HG02763 (cell line): Measurements from ENCODE around the gene STS.

ENCODE experiments used
- ATAC-seq: cut with Tn5 transposase; IDR thresholded peaks from one replicate; pipeline ENCODE4 v1.9.1; 2021; ENCODE audit warnings: mild to moderate bottlenecking, moderate library complexity; ENCODE audit not compliant: unreplicated experiment

The STS gene

DNA sequence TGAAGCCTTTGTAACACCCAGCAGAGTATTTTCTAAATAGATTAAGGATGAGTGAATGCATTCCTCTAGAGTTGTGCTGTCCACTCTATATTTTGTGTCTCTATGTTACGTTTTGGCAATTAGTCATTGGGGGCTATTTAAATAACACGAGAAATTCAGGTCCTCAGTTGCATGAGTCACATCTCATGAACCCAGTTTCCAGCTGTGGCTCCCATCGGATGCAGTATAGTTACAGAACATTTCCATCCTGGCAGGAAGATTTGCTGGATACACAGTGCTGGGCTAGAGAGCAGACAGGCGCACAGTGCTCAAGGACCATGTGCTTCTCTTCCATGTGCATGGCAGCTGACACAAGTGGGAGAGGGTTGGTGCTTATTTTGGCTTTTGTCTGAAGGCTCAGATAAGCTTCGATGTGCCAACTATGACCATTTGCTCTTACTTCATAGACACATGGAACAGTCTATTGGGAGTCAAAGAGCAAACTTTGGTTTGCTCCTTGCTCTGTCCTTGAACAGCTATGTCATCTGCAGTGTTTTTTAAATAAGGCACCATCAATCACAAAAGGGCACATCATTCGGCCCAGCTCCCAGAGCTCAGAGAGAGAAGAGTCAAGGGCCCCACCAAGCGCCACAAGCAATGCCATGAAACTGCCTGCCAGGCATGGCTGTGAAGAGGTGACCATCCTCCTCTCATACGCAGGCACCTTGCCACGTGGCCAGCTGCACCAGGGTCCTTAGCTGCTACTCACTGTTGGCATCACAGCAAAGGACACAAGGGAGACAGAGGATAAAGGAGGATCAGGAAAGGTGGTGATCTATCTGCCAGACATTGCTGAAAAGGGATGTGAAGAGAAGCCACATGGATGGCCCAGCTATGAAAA is 8.1 kb upstream of the STS start:
- no peak for ATAC-seq

DNA sequence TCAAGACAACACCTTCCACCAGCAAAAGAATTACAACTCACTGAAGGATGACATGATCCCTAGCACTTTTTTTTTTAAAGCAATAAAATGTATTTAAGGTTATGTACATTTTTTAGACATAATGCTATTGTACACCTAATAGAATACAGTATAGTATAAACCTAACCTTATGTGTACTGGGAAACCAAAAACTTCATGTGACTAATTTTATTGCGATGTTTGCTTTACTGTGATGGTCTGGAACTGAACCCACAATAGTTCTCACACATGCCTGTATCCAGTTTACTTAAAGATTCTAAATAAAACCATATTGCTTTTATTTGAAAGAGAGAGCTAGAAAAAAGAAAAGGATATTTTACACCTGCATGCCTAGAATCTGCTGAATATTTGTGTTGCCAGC is 4.4 kb upstream of the STS start:
- no peak for ATAC-seq

DNA sequence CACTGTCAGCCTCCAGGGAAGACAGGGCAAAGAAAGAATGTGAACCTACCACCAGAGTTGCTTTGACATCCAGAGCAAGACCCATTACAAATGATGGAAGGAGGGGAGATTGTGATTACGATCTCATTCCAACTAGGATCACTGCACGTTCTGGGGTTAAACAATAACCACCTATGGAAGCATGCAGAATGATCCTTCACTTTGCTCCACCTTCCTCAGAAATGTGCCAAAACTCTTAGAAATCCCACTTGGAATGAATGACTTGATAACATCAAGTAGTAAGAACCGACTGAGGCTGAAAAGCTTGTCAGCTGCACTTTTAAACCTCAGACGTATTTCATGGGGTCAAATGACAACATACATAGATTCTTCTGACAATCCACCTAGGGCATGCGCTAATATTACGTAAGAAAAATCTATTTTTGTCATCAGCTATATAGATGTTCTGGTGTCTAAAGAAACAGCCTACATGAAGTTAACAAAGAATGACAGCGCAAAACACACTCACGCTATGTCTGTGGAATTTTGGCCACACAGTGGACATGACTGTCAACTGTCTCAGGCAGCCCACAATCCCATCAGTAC is 3.5 kb upstream of the STS start:
- no peak for ATAC-seq

GRCh38 chrX:7145454-7145853 is 2.1 kb upstream of the STS start:
- ATAC-seq, result no peak

- ATAC-seq, result no peak
Measured at GRCh38 chrX:7146020-7146702, 1.4 kb upstream of the STS start.

- peak; percentile 10 for ATAC-seq
Measured at GRCh38 chrX:7146703-7147412, 654 bp upstream of the STS start.

GRCh38 chrX:7147978-7148854 is 704 bp downstream of the STS start, which contains the start of gene PUDP:
Gene PUDP (minus strand): TSS chrX:7148153. CDS start chrX:7148113, 40 bp downstream.
- peak; percentile 76 for ATAC-seq

DNA sequence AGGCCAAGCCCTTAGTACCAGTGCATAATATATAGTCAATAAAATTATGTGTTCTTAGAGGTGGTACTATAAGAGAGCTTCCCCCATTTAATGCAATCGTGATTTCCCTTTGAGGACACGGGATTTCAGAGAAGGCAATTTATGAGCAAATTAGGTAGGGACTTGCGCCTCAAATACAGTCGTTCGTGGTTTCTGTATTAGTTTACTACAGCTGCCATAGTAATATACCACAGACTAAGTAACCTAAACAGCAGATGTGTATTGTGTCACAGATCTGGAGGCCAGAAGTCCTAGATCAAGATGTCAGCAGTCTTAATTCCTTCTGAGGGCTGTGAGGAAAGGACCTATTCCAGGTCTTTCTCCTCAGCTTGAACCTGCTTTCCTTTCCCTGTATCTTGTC is 1.9 kb downstream of the STS start:
- no peak for ATAC-seq

DNA sequence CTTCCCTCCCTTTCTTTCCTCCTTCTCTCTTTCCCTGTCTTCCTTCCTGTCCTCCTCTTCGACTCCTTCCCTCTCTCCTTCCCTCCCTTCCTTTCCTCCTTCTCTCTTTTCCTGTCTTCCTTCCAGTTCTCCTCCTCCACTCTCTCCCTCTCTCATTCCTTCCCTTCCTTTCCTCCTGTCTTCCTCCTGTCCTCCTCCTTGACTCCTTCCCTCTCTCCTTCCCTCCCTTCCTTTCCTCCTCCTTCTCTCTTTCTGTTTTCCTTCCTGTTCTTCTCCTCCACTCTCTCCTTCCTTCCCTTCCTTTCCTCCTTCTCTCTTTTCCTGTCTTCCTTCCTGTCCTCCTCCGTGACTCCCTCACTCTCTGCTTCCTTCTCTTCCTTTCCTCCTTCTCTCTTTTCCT is 5.7 kb downstream of the STS start:
- no peak for ATAC-seq

DNA sequence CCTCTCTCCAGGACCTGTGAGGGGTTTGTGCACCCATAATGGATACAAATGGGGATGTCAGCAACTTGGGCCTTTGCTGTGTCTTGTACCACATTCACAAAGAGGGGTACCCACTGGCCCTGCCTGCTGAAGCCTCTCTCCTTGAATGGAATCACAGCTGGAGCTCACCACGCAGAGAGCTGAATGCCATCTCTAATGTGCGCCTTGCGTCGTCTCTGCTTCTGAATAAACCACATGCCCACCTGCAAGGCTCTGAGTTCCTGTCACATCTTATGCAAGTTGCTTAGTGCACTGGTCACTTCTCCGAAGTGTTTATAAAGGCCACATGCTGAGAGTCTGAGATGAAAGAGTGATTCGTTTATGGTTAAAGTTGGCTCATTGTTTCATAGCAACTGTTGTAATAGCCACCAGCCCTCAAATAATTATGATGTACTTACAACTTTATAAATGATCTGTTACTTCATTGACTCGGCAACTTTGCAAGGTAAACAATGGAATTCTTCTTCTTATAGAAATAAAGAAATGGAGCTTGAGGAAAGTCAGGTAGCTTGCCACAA is 6.6 kb downstream of the STS start:
- no peak for ATAC-seq

GRCh38 chrX:7155163-7155562 is 7.7 kb downstream of the STS start:
- no peak for ATAC-seq

DNA sequence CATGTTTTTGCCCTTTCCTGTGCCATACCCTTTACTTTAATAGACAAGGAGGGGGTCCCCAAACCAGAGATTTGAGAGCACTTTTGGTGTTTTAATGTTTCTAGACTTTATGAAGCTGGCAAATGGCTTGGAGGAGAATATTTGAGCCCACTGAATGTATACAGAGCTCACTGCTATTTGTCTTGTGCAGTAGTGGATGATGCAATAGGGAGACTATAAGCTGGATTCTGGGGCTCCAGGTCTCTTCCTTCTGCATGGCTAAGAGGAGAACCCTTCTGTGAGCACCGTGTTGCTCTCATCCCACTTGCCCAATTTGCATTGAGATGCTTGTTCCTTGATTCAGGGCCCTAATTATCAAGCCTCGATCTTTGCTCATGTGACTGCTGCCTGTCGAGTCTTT is 9.4 kb downstream of the STS start:
- ATAC-seq, result no peak

DNA sequence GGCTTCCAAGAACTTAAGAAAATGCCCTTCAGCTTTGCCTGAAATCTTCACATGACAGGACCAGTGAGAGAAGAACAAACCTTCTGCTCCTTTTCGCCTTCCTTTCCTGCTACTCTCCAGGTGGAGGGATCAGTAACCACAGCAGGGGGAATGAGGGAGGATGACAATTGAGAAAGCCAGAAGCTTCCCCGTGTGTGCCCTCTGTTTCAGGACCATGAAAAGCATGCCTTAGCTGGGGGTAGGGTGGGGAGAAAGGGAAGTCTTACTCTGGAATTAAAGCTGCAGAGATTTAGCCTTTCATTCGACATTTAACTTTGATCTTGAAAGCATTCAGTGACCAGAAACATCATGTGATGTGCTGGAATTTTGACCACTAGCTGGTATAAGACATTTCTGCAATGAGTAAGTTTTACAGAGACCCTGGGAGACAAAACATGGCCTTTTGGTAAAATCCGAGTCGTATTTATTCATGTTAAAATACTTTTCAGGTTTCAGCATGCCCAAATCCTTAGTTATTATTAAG is 11.0 kb downstream of the STS start:
- ATAC-seq, result no peak

DNA sequence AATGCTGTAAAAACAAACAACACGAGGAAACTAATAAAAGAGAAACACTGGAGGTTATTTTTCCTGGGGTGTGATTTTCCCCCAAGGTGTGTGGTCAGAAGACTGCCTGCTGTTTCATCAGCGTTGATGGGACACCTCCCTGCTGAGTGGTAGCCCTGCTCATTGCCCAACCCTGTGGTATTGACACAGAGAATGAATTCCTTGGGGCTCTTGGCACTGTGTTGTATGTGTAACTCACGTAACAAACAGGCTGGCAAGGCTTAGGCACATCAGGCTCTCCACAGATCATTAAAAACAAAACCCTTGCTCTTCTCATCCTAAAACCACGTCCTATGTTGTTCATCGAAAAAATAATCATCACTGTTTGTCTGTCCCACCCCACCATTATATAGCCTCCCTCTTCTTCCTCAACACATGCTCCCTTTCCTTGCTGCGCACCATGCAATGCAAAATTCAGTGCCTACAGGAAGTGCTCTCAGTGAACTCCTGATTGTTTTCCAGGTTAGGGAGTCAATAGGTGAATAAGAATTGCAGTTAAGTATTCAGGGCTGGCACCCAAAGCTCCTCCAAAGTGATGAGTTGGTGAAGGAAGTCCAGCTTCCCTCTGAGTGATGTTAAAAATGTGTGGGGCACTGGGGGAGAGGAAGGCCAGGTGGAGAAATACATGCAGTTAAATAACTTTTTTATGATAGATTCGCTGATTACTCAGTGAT is 11.8 kb downstream of the STS start:
- ATAC-seq, result no peak

DNA sequence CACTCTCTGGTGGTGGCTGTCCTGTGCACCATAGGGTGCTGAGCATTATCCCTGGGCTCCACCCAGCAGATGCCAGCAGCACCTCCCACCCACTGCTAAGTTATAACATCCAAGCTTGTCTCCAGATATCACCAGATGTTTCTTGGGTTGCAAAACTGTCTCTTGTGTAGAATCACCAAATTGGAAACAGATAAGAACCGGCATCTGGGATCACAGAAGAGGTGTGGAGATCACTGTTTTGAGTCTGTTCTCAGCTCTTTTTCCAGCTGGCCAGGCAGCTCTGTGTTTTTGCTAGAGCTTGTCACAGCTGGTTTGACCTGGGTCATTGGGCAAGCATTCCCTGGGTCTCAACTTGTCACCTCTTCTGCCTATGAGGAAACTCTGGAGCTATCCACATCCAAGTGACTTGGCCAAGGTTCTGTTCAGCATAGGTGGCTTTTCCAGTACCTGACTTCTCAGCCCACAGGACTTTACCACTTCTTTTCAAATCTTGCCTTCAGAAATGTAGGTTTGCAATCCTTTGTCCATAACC is 15.7 kb downstream of the STS start:
- no peak for ATAC-seq

DNA sequence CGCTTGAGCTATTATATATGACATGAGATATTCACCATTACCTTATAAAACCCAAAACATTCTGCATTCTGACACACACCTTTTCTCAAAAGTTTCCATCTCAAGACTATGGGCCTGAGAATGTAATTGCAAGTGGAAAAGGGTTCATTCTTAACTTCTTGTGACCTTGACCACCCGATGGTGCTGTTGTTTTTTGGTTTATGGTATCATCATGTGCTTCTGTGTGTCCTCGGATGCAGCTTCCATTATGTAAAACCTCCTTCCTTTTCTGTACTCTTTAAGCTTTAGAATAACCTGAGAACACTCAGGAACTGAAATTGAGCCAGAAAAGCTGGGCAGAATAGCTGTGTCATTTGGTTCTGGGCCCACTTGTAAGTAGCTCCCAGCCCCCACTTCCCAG is 16.7 kb downstream of the STS start:
- no peak for ATAC-seq

GRCh38 chrX:7168371-7168770 is 20.9 kb downstream of the STS start:
- ATAC-seq, result no peak

DNA sequence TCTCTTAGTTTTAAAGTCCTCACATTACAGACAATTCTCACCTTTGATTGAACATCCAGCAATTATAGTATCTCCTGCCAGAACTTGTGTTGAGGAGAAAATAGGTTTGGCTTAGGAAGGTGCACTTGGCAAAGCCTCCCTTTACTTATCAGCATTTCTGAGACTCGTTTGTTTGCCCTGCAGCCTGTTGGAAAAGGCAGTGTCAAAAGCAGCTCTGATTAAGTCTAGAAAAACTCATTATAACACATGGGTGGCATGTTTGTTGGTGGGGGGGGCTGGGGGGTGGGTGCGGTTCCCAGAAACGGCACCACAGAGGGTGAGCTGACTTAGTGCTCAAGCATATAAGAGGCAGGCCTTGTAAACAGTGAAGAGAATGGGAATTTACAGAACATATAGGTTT is 22.1 kb downstream of the STS start:
- no peak for ATAC-seq

DNA sequence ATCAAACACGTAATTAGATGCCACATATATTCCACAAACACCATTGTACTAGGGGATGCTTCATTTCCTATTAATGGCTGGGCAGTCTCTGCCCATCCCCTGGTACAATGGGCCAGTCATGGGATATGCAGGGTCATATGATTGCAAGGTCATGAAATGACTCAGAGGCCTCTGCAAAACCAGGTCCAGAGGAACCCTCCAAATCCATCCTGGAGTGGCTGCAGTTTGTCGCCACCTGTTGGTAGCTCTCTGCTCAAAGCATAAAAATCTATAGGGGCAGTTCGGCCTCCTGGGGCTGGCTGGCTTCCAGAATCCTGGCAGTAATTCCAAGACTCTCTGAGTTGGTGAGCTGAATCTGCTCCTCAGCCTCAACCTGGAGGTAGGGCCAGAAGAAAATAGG is 23.4 kb downstream of the STS start:
- ATAC-seq, result no peak
